K562 (cell line): ENCODE results near the gene MYBPHL. TPM values are rescaled to one million over a fixed set of nuclear protein-coding genes. Genes with fewer than 3 reads are reported as not detected.

Experiments
- ATF7 ChIP-seq: fragments of 450-650 bp; IDR thresholded peaks from 2 replicates; pipeline ENCODE4 v1.7.1; 2014; ENCODE audit warnings: mild to moderate bottlenecking, moderate library complexity
- ILK ChIP-seq: fragments of 450-650 bp; IDR thresholded peaks from 2 replicates; pipeline ENCODE4 v1.6.1; 2016; ENCODE audit warnings: missing genetic modification characterization, low read depth, mild to moderate bottlenecking, missing compliant biosample characterization, moderate library complexity, borderline replicate concordance
- NR2C1 ChIP-seq, 2 experiments: fragments of 450-650 bp; IDR thresholded peaks; 2 replicates each; pipeline ENCODE4 v1.6.1; 2017; ENCODE audit warnings: mild to moderate bottlenecking in 2 of 2, antibody characterized with exemption in 1 of 2, inconsistent platforms in 1 of 2, missing compliant biosample characterization in 1 of 2, missing genetic modification characterization in 1 of 2
- POLR2AphosphoS5 ChIP-seq: IDR thresholded peaks from 2 replicates; pipeline ENCODE4 v1.6.1; 2011; ENCODE audit warnings: mild to moderate bottlenecking, low read depth, low read length, moderate library complexity; ENCODE audit not compliant: control insufficient read depth, insufficient read depth
- TEAD1 ChIP-seq, 2 experiments: fragments of 450-650 bp in 1 of 2; sonication (generic) in 1 of 2; formaldehyde crosslinking; IDR thresholded peaks; 2 replicates each; pipeline versions ENCODE4 v1.4.0 to v1.8.0; 2020 to 2022; ENCODE audit warnings: mild to moderate bottlenecking in 2 of 2, missing genetic modification reagents in 1 of 2
- ZFPM2 ChIP-seq: fragments of 250-450 bp; sonication (Bioruptor Pico); IDR thresholded peaks from 2 replicates; pipeline ENCODE4 v1.5.1; 2022; ENCODE audit warnings: mild to moderate bottlenecking
- ZNF561 ChIP-seq: fragments of 450-650 bp; formaldehyde crosslinking; conservative IDR thresholded peaks from 2 replicates; pipeline ENCODE4 v1.4.0; 2020; ENCODE audit warnings: mild to moderate bottlenecking, moderate library complexity
- polyA plus RNA-seq, 8 experiments: library from polyadenylated mRNA; depleted of rRNA in 4 of 8; stranded (reverse) in 5 of 8; unstranded in 3 of 8; fragments of >200 nt; fragmentation: Nextera tagmentation in 2 of 8; fragmentation: Illumina TruSeq in 1 of 8; extraction: Ambion mirVana in 2 of 8; extraction: Trizol in 1 of 8; gene quantifications; 2 replicates each; pipeline versions ENCODE4 v1.2.1 to v1.2.3, GENCODE V29; 2011 to 2014; ENCODE audit warnings: inconsistent platforms in 1 of 8, missing spikeins in 1 of 8
- total RNA-seq, 7 experiments: library from RNA; depleted of rRNA in 6 of 7; stranded (reverse); fragments of >200 nt in 6 of 7; fragmentation: Illumina TruSeq in 2 of 7; extraction: Trizol in 2 of 7; gene quantifications; 2 replicates each; pipeline versions ENCODE4 v1.2.1 to v1.2.3, GENCODE V29; 2011 to 2021; ENCODE audit warnings: low replicate concordance in 1 of 7
- TF ChIP-seq, protein P1 (sequence below): fragments of 450-650 bp; IDR thresholded peaks from 2 replicates; pipeline ENCODE4 v1.6.1; 2017; ENCODE audit warnings: antibody characterized with exemption, mild to moderate bottlenecking
- TF ChIP-seq, protein P2 (sequence below): sonication (generic); formaldehyde crosslinking; IDR thresholded peaks from 2 replicates; pipeline ENCODE4 v1.8.0; 2022; ENCODE audit warnings: mild to moderate bottlenecking, missing genetic modification reagents
- TF ChIP-seq, protein P3 (sequence below): fragments of 250-450 bp; sonication (Bioruptor Pico); IDR thresholded peaks from 2 replicates; pipeline ENCODE4 v1.8.0; 2022; ENCODE audit warnings: moderate library complexity, mild to moderate bottlenecking, inconsistent platforms
- TF ChIP-seq, protein P4 (sequence below), 2 experiments: fragments of 200-800 bp in 1 of 2; sonication (Bioruptor generic) in 1 of 2; sonication (generic) in 1 of 2; formaldehyde crosslinking in 1 of 2; IDR thresholded peaks in 1 of 2; conservative IDR thresholded peaks in 1 of 2; 2 replicates each; pipeline versions ENCODE4 v1.5.0 to v1.6.1; 2016 to 2020; ENCODE audit warnings: missing compliant biosample characterization in 1 of 2, missing genetic modification characterization in 1 of 2, missing genetic modification reagents in 1 of 2
- TF ChIP-seq, protein P5 (sequence below): fragments of 450-650 bp; IDR thresholded peaks from 2 replicates; pipeline ENCODE4 v1.6.1; 2018; ENCODE audit not compliant: partially characterized antibody

The MYBPHL gene
- total and polyA plus RNA-seq, 9 of the 15 experiments (the other 6 are each of a cell fraction or from before 2014, with no cell fraction given), result 0.20 to 1.9 (median 0.33) TPM

DNA sequence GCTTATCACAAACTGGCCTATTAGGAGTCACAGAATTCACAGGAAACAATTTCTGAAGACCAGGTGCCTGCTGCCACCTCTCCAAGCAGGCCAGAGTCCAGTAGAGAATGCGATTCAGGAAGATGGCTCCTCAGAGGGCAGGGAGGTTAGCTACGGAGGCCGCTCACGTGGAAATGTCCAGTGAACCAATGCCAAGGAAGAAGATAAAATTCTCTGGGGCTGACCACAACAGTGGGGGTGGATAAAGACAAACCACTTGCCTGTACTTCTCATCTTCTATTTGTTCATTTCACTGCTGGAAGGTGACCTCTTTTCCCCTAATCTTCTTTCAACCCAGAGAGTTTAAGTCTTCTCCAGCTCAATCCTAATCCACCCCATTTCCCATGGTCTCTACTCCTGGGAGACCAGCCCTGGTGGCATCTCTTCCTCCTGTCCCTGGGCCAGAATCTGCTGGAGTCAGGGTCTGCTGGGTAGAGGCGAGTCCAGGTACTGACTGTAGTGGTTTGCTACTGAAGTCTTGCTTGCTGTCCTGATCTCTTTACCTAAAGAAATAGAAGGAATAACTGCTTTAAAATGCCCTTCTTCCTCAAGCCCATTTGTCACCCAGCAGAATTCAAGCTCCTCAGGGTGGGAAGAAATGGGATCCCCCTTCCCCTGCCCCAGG is 27.1 kb downstream of the MYBPHL start (continued):
- peak; percentile 38 to 85; a peak in 2 of 4 replicates for TF ChIP-seq TEAD1 (CRISPR knock-in tag; IDR thresholded peaks at IDR 0.05)
- TF ChIP-seq NR2C1 (IDR thresholded peaks at IDR 0.05), result no peak
- TF ChIP-seq NR2C1 (tag; IDR thresholded peaks at IDR 0.05), result 0 out of 2 replicates have a peak, but pooled peaks have one; percentile 21
- TF ChIP-seq ZFPM2 (CRISPR knock-in tag), result no peak
- TF ChIP-seq, protein P1, sequence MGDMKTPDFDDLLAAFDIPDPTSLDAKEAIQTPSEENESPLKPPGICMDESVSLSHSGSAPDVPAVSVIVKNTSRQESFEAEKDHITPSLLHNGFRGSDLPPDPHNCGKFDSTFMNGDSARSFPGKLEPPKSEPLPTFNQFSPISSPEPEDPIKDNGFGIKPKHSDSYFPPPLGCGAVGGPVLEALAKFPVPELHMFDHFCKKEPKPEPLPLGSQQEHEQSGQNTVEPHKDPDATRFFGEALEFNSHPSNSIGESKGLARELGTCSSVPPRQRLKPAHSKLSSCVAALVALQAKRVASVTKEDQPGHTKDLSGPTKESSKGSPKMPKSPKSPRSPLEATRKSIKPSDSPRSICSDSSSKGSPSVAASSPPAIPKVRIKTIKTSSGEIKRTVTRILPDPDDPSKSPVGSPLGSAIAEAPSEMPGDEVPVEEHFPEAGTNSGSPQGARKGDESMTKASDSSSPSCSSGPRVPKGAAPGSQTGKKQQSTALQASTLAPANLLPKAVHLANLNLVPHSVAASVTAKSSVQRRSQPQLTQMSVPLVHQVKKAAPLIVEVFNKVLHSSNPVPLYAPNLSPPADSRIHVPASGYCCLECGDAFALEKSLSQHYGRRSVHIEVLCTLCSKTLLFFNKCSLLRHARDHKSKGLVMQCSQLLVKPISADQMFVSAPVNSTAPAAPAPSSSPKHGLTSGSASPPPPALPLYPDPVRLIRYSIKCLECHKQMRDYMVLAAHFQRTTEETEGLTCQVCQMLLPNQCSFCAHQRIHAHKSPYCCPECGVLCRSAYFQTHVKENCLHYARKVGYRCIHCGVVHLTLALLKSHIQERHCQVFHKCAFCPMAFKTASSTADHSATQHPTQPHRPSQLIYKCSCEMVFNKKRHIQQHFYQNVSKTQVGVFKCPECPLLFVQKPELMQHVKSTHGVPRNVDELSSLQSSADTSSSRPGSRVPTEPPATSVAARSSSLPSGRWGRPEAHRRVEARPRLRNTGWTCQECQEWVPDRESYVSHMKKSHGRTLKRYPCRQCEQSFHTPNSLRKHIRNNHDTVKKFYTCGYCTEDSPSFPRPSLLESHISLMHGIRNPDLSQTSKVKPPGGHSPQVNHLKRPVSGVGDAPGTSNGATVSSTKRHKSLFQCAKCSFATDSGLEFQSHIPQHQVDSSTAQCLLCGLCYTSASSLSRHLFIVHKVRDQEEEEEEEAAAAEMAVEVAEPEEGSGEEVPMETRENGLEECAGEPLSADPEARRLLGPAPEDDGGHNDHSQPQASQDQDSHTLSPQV, result 0 out of 2 replicates have a peak, but pooled peaks have one; percentile 35
- no peak for TF ChIP-seq ZNF561 (CRISPR knock-in tag)
- TF ChIP-seq, protein P2, sequence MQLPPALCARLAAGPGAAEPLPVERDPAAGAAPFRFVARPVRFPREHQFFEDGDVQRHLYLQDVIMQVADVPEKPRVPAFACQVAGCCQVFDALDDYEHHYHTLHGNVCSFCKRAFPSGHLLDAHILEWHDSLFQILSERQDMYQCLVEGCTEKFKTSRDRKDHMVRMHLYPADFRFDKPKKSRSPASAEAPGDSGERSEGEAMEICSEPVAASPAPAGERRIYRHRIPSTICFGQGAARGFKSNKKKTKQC (CRISPR knock-in tag), result no peak
- TF ChIP-seq, protein P3, sequence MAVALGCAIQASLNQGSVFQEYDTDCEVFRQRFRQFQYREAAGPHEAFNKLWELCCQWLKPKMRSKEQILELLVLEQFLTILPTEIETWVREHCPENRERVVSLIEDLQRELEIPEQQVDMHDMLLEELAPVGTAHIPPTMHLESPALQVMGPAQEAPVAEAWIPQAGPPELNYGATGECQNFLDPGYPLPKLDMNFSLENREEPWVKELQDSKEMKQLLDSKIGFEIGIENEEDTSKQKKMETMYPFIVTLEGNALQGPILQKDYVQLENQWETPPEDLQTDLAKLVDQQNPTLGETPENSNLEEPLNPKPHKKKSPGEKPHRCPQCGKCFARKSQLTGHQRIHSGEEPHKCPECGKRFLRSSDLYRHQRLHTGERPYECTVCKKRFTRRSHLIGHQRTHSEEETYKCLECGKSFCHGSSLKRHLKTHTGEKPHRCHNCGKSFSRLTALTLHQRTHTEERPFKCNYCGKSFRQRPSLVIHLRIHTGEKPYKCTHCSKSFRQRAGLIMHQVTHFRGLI, result 0 out of 2 replicates have a peak, but pooled peaks have one; percentile 31
- no peak for TF ChIP-seq ATF7
- TF ChIP-seq, protein P4, sequence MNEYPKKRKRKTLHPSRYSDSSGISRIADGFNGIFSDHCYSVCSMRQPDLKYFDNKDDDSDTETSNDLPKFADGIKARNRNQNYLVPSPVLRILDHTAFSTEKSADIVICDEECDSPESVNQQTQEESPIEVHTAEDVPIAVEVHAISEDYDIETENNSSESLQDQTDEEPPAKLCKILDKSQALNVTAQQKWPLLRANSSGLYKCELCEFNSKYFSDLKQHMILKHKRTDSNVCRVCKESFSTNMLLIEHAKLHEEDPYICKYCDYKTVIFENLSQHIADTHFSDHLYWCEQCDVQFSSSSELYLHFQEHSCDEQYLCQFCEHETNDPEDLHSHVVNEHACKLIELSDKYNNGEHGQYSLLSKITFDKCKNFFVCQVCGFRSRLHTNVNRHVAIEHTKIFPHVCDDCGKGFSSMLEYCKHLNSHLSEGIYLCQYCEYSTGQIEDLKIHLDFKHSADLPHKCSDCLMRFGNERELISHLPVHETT (CRISPR knock-in tag; conservative IDR thresholded peaks at IDR 0.05 in 1 of 2, IDR thresholded peaks at IDR 0.05 in 1 of 2), result 0 out of 4 replicates have a peak, but pooled peaks of 1 of the 2 experiments have one; percentile 34
- no peak for TF ChIP-seq ILK (tag)
- TF ChIP-seq, protein P5, sequence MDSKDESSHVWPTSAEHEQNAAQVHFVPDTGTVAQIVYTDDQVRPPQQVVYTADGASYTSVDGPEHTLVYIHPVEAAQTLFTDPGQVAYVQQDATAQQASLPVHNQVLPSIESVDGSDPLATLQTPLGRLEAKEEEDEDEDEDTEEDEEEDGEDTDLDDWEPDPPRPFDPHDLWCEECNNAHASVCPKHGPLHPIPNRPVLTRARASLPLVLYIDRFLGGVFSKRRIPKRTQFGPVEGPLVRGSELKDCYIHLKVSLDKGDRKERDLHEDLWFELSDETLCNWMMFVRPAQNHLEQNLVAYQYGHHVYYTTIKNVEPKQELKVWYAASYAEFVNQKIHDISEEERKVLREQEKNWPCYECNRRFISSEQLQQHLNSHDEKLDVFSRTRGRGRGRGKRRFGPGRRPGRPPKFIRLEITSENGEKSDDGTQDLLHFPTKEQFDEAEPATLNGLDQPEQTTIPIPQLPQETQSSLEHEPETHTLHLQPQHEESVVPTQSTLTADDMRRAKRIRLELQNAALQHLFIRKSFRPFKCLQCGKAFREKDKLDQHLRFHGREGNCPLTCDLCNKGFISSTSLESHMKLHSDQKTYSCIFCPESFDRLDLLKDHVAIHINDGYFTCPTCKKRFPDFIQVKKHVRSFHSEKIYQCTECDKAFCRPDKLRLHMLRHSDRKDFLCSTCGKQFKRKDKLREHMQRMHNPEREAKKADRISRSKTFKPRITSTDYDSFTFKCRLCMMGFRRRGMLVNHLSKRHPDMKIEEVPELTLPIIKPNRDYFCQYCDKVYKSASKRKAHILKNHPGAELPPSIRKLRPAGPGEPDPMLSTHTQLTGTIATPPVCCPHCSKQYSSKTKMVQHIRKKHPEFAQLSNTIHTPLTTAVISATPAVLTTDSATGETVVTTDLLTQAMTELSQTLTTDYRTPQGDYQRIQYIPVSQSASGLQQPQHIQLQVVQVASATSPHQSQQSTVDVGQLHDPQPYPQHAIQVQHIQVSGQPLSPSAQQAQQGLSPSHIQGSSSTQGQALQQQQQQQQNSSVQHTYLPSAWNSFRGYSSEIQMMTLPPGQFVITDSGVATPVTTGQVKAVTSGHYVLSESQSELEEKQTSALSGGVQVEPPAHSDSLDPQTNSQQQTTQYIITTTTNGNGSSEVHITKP, result peak; percentile 76
- TF ChIP-seq POLR2AphosphoS5, result no peak
